Stimulated activated CD4-positive, alpha-beta T cell treated with anti-CD3 and anti-CD28 coated beads, TNF-alpha, amount 100 ng/mL, for 24 hours (primary cell): Measurements from ENCODE around the gene TBX1.

Experiments
- DNase-seq, 3 experiments: peaks; one replicate each; pipeline ENCODE4 v3.0.0-alpha.2; 2020; ENCODE audit warnings: low read depth in 3 of 3

TBX1 gene

DNA sequence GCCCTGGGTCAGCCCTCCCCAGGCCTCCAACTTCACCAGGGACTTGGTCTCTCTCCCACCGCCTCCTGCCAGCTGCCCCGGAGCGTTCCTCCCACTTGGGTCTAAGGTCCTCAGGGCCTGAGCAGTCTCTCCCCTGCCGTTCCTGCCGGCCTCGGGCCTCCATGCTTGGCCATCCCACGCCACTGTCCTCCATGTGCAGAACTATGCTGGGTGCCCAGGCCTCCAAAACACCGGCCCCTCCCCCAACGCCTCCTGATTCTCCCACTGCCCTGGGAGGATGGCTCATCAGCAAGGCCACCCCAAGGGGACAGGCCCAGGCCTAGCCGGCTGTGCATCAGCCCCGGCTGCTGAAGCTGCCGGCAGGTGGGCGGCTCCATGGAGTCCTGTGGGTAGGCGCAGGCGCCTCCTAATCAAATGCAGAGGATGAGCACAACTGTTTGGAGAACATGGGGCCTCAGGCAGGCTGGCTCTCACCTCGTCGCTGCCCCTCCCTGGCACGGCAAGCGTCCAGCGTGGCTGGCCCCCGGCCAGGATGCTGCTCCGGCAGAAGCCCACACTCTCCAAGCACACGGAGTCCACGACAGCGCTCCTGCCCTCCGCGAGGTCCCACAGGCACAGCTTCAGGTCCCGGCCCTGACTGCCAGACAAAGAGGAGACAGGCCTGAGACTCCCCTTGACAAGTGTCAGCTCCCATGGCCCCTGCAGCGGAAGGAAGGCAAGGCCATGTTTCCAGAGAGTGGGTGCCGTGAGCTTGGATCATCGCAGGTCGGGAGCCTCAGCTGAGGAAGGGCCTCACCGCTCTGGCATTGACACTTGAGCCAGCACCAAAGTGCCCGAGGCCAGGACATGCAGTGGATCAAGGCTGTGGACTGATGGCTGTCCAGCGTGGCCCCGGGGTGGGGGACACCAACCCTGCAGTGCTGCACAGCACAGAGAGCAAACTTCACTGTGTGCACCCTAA lies 51.5 kb downstream of the TBX1 start:
- DNase-seq: no peak

DNA sequence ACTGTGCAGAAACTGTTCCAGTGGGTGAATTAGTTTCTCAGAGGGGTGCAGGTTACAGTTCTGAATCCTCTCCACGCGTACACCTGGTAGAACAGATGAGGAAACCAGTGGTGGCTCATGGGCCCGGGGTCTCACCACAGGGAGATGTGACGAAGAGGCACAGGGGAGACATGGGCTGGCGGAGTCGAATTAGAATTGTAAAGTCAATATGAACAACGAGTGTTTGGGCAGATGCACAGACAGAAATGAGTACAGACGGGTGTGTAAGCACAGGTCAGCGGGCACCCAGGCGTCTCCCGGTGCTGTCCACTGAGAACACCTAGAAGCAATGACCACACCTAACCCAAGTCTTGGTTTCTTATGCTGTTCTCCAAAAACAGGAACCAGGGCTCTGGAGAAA lies 52.3 kb downstream of the TBX1 start:
- no peak for DNase-seq

DNA sequence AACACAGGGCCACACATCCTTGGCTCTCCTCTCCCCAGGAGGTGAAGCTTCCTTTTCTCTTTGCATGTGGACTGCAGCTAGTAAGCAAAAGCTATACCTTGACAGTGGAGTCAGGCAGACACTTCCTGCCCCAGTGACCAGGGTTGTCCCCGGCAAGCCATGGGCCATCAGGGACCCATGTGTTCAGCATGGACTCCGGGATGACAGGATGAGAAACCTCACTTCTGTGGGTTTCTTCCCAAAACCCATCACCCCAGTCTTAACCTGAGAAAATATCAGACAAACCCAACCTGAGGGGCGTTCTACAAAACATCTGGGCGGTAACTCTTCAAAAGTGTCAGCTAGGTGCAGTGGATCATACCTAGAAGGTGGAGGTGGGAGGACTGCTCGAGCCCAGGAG lies 53.9 kb downstream of the TBX1 start:
- no peak for DNase-seq

DNA sequence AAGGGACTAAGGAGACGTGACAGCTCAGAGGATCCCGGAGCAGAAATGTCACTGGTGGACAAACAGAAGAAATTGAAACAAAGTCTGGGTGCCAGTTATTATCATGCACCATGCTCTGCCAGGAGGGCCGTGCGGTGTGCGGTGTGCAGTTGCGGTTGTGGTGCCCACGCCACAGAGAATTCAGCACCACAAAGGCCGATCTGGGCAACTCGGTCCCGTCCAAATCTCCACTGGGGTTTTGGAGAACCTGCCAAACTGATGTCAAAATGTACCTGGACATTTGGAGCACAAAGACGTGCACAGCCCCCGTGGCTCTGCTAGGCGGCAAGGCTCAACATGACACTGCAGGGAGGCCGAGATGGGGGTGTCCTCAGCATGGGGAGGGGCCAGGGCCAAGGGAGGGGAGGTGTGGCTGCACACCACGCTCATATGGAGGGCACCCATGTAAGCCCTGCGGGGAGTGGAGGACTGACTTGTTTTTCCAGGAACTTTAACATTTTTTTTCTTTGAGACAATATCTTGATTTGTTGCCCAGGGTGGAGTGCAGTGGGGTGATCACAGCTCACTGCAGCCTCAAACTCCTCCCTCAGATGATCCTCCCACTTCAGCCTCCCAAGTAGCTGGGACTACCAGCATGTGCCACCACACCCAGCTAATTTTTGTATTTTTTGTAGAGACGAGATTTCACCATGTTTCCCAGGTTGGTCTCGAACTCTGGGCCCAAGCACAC lies 54.7 kb downstream of the TBX1 start:
- no peak for DNase-seq

DNA sequence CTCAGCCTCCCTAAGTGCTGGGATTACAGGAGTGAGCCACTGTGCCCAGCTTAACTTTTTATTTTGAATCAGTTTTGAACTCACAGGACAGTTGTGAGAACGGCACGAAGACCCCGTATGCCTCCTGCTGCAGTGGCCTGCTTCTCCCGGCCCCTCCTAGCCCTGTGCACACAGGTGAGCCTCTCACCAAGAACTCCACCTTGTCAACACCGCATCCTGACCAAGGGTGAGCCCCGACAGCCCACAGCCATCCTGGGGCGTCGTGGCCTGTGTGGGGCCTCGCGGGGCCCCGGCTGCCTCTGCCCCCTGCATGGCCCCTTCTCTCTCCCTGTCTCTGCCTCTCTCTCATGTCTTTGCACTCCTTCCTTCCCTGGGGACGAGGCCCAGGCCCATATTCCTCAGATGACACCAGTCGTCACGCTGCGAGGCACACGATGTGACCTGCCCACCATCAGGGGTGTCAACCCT lies 55.3 kb downstream of the TBX1 start:
- no peak for DNase-seq

DNA sequence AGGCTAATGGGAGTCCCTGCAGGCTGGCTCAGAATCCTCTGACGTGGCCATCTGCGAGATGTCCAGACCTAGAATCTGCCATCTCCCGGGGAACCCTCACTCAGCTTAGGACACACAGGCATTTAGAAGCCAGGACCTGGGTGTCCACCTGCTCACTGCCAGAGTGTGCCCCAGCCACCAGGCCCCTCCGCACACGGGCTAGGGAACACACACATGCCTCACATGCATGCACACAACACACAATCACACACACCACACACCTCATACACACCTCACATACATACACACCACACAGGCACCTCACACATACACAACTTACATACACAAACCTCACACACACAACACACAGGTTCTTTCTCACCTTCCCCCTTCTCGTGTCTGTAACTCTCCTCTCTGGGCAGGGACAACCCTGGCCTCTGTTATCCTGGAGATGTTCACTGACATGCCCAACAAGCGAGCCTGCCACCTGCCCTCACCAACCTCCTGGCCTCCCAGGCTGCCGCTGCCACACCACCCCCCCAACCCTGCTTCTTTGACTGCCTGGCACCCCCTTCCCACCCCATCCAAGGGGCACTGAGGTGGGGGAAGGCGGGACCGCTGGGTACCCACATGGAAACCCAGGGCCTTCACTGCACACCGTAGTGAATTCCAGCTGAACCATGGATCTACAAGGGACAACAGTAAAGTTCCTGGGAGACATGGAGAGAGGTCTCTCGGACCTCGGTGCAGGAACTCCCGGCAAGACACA lies 56.0 kb downstream of the TBX1 start:
- no peak for DNase-seq
